Posterior vena cava (tissue), 2 donors: ENCODE results near the gene KIAA1958. TPM values are rescaled to one million over a fixed set of nuclear protein-coding genes. Genes with fewer than 3 reads are reported as not detected.
"Not testable (repeated sequence)": the region's sequence is repeated elsewhere in the genome, so short reads cannot be mapped to it uniquely, and the experiment has no call there.

Experiments used
- DNase-seq: peaks from one replicate; pipeline ENCODE4 v3.0.0-alpha.2; 2020; ENCODE audit warnings: low spot score
- intact Hi-C, 2 donors: fragments of 100-400 bp; cut with DNase I; formaldehyde crosslinking; loops; one replicate each; pipeline versions ENCODE4 v1.14.1 to v1.14.2; 2022 to 2023
- total RNA-seq, 2 donors: library from RNA; stranded (reverse); fragmentation: NEBNext Ultra II Directional; extraction: Animal tissue kit (Norgen Biotek cat#: 25700); gene quantifications; one replicate each; pipeline ENCODE4 v1.2.1, GENCODE V29; 2021
- donor health status: DM: yes; HTN: yes; CAD: no.
- donor health status: DM: yes; HTN: yes; CAD: no.

Gene KIAA1958
- total RNA-seq, 2 donors from 2014 or later: 4.5 to 5.8 TPM

DNA sequence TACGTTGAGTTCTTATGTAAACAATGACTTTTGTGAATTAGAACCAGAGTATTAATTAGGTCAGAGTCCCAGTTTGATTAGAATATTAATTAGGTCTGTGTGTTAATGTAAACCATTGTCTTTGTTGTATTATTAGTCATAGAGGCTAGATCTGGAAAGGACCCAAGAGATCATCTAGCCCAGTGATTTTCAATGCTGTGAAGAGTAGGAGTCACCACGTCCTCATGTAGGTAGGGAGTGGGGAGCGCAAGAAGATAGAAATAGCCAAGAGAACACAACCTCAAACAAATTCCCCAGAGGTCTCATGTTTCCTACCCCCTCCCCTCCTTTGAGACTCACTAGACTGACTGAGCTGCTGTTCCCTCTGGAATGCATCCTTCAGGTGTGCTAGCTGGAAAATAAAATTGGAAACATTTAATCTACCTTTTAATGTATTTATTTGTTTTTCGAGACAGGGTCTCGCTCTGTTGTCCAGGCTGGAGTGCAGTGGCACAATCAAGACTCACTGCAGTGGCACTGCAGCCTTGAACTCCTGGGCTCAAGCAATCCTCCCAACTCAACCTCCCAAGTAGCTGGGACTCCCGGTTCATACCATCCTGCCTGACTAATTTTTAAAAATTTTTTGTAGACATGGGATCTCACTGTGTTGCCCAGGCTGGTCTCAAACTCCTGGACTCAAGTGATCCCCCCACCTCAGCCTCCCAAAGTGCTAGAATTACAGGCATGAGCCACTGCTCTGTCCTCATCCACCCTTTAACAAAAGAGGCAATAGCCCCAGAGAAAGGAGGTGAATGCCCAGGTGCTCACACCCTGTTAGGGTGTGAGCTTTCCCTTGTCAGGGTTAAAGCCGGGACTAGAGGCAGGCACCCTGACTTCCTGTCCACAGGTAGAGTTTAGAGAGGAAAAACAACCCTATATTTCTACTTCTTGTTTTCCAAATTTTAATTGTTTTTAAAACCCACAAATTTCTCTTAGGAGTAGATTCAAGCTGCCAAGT is 138.4 kb downstream of the KIAA1958 start:
- DNase-seq: no peak
- intact Hi-C loops: no loop called here

DNA sequence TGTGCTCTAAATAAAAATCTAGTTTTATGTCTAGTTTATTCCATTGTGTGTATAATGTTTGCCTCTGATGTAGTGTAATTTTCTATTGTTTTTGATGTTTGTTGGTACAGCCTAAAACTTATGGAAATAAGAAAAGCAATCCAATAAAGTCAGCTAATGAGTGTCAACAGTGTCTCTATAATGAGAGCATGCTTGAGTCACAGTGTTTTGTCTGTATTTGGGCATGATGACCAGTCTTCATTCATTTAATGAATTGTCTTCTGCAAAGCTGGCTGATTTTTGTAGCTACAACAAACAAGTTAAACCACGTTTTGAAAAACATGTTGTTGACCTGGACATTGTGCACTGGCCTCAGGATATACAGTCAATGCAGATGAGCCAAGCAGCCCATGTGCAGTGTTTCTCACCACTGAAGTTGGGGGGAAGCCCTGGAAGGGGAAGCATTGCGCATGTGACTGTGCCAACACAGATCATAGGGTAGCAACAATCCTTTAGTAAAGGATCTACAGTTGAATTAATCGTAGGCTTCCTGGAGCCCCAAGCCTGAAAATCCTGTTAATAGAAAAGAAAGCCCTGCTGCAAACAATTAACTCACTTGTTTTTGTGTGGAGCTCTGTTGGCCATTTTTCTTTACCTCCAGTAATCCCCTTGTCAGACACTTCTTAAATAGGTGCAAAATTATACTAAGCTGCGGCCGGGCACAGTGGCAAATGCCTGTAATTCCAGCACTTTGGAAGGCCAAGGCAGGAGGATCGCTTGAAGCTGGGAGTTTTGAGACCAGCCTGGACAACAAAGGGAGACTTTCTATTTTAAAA is 143.3 kb downstream of the KIAA1958 start:
- no peak for DNase-seq
- intact Hi-C loops: no loop called here

DNA sequence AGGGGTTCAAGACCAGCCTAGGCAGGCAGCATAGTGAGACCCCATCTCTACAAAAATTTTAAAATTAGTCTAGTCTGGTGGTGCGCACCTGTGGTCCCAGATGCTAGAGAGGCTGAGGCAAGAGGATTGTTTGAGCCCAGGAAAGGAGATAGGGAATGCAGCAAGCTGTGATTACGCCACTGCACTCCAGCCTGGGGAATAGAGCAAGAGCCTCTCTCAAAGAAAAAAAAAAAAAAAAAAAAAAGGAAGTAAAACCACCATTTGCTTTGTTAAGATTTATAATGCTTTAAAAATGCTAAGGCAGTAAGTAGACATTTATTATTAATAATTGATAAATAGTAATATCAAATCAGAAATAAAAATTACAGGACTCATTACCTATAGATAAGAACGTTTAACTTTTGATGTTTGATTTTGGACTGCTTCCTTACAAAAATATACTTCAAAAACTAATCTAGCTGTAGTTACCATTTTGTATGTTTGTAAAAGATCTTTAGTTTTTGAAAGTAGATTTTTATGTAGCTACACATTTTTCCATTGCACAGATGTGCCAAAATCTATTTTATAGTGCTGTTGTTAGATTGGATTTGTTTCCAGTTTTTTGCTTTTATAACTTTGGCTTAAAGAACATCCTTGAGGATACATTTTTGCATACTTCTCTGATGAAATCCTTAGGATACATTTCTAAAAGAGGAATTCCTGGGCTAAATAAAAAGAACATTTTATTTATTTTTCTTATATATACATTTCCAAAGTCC is 144.9 kb downstream of the KIAA1958 start:
- DNase-seq: no peak
- intact Hi-C loops: no loop called here

DNA sequence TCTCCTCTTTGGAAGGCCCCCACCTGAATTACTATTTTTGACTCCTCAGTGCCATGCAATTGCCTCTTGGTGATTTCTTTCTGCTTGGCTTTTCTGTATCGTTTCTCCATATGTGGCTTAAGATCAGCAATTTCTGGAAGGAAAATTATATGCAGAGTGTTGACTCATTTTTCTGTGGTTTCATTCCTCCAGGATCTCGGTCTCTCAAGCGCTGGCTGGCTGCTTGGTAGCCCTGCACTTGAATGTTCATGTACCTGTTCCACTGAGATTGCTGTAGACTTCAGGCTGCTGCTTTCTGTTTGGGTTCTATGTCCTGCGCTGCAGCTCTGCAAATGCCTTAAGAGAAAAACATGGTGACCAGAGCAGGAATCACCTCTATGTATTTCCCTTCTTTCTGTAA is 153.7 kb downstream of the KIAA1958 start:
- DNase-seq: no peak
- intact Hi-C loops: no loop called here

DNA sequence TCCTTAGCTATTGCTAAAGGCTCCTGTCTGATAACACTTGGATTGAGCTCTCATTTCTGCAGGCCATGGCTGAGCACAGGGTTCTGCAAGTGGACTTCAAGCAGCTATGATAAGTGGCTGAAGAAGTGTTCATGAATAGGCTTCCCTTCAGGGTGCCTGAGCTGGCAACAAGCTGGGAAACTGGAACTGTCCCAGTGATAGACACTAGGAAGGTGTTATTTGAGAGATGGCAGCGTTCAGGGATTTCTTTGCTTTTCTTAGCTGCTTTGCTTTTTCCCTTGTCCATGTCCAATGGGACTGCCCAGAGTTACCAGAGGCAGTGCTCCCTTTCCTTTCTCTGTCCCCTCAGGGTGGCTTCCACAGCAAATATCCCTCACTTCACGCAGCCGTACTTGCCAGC is 155.5 kb downstream of the KIAA1958 start:
- no peak for DNase-seq
- intact Hi-C loops: no loop called here

DNA sequence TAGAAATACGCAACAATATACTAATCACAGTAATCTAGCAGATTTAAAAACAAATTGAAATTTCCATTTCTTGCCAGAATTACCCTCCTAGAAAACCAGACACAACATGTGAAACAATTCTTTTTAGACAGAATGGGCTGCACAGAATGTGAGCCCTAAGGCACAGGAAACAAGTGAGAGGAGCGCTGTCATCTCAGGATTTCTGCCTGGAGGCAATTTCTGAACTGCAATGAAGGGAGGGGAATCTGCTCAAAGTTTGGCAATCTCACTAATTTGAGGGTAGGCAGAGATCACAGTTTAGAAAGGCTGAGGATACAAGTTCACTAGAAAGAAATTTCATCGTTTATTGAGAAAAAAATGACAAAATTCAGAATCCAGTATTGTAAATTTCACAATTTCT is 161.0 kb downstream of the KIAA1958 start:
- no peak for DNase-seq
- intact Hi-C loops: no loop called here

DNA sequence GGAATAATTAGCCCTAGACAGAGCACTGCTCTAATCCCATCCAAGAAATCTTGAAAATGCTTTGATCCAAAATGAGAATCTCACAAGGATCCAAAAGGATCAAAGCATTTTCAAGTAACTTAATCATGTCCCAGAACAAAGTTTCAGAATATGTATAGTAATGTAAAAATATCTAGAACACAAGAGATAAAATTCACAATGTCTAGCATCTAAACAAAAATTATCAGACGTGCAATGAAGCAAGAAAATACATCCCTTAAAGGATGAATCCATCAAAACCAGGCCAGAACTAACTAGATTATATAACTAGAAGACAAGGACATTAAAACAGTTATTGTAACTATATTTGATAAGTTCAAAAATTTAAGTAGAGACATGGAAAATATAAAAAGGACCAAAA is 162.0 kb downstream of the KIAA1958 start:
- DNase-seq: no peak
- intact Hi-C loops: no loop called here

DNA sequence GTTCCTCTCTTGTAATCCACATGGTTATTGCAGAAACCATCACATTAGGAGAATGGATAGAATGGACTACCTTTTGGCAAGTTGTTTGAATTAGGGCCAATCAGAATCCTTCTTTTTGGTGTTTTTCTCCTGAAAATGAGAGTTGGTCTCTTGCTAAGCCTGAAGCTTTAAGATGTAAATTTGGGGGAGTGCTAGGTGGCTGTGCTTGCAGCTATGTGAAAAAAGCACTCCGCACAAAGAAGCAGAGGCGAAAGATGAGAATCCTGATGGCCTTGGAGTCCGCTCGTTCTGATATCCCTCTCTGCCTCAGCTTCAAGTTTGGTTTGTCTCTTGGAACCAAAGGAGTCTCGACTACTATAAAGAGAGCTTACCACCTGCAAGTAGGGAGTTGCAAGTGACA is 167.7 kb downstream of the KIAA1958 start:
- intact Hi-C loops: no loop called here

DNA sequence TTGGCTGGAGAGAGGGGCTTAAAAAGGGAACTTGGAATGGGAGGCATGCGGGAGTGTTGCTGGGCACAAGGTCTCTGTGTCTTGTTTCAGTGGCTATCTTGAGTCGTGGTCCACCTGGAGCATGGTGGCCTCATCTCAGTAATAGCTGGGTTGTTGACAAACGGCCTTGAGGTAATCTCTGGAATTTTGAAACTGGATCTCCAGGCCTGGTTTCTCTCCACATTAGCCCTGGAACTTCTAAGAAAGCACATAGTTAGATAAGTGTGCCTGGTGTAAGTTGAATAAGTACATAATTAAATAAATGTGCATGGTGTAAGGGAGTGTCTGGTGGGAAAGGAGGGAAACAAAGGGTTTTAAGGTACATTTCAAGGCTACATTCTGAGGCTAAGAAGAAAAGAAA is 169.0 kb downstream of the KIAA1958 start:
- intact Hi-C loops: no loop called here
- DNase-seq: no peak

More for the DNA sequence above, 167.7 kb downstream of the KIAA1958 start:
- DNase-seq: no peak

DNA sequence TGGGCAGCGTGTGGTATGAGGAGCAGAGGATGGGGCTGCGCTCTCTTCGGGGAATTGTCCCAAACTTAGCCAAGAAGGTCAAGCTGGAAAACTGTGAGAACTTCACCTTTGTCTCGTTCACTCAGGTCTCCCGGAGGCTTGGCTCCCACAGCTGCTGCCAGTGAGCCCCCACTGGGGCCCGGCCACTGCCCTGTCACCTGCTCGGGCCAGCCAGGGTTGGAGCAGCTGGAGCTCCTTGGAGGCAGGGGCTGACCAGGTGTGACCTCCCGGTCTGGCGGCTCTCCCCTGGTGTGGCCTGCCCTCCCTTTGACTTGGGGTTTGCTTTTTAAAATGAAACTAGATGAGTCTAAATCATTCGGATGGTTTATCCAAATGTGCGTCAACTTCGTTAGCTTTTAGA is 173.3 kb downstream of the KIAA1958 start:
- intact Hi-C loops: no loop called here

DNA sequence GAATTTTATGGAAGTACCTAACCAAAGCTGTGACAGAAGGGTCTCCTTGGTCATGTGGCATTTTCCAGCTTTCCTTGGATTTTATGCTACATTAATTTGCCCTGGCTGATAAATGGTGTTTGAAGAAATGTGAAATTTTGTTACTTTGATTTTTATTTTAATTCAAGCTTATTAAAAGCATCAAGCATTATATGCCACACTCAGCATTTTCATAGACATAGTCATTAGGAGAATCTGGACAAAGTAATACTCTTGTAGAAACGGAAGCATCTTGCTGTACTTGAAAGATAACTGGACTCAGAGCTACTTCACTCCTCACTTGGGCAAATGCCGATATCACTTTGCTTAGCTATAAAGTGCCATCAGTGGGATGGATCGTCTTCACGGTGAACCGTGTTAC is 177.1 kb downstream of the KIAA1958 start:
- intact Hi-C loops: no loop called here
- DNase-seq: no peak

More for the DNA sequence above, 173.3 kb downstream of the KIAA1958 start:
- no peak for DNase-seq

DNA sequence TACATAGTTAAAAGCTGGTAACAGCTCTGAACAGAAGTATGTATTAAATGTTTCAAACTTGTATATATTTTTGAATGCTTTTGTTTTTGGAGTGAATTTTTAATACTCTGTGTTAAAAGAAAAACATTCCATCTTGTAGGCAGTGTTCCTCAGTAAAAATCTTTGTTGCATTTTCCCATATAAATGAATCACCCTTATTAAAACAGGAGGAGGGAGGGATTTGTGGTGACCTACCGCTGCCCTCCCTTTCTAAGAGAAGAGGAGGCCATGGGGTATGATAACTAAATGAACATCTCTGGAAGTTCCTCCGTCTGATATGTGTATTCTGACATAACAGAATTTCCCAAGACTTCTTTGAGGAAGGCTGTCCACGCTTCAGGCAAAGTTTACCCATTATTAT is 177.9 kb downstream of the KIAA1958 start:
- intact Hi-C loops: no loop called here
- no peak for DNase-seq

DNA sequence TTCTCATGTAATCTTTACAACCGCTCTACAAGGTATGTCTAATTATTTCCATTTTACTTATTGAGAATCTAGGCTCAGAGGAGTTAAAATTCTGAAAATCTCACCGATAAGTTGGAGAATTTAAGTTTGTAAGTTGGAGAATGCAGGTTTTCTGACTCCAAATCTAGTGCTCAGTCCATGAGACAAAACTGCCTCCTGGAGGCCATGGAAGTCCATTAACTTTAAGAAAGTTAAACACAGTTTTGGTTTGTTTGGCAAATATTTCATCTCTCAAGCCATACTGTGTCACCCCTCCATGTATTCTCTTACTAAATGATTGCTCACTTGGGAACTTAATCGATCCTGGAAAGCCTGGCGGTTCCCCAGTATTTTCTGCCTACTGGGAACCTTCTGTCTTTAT is 178.7 kb downstream of the KIAA1958 start:
- intact Hi-C loops: no loop called here
- no peak for DNase-seq

DNA sequence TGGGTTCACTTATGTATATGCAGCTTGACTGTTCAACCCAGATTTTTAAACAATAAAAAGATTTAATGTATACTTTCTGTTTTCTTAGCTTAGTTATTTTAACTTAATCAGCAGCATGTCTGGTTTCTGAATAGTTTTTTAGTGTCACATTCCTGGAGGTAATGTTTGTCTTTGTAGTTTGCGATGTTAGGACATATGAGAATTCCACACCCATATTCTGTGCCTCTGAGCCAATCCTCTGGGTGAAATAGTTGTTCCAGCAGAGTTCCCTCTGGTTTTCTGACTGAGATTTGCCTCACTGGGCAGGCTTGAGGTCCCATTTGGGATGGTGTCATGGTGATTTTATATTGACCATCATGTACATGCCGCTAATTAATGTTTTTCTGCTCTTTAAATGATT is 182.7 kb downstream of the KIAA1958 start:
- DNase-seq: no peak

DNA sequence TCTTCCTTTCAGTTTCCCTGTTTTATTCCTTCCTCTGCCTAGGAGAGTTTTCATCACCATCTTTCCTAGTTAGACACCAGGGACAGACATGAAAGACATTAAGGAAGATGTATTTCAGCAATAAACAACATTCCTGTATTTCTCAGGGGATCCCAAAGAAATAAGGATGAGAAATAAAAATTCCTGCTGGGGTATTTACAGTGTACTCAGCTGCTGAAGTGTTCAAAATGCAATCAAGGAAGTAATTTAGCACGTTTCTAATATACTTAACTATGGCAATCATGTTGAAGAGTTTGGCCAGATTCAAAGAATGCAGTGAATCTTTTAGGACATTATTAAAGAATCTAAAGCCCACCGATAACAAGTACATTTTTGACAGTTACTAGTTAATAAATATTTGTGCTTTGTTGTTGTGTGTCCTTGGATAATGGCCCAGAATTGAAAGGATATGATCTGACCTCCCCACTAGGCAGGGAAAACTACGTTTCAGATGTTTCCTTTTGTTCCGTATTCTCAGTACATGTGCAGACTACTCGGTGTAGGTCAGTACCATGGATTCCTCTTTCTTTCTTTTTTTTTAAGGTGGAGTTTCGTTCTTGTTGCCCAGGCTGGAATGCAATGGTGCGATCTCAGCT is 184.5 kb downstream of the KIAA1958 start:
- intact Hi-C loops: no loop called here
- no peak for DNase-seq

More for the DNA sequence above, 182.7 kb downstream of the KIAA1958 start:
- intact Hi-C loops: no loop called here

DNA sequence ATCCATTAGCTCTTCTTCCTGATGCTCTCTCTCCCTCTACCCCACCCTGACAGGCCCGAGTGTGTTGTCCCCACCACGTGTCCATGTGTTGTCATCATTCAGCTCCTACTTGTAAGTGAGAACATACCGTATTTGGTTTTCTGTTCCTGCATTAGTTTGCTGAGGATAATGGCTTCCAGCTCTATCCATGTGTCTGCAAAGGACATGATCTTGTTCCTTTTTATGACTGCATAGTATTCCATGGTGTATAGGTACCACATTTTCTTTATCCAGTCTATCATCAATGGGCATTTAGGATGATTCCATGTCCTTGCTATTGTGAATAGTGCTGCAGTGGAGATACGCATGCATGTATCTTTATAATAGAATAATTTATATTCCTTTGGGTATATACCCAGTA is 186.6 kb downstream of the KIAA1958 start:
- intact Hi-C loops, DNase-seq: not testable (repeated sequence)

DNA sequence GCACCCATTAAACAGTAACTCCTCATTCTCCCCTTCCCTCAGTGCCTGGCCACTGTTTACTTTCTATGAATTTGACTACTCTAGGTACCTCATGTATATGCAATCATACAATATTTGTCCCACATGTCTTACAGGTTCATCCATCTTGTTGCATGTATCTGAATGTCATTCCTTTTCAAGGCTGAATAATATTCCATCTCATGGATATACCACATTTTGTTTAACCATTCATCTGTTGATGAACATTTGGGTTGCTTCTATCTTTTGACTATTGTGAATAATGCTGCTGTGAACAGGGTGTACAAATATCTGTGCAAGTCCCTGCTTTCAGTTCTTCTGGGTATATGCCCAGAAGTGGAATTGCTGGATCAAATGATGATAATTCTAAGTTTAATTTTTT is 190.4 kb downstream of the KIAA1958 start:
- DNase-seq: no peak
- intact Hi-C loops: no loop called here

DNA sequence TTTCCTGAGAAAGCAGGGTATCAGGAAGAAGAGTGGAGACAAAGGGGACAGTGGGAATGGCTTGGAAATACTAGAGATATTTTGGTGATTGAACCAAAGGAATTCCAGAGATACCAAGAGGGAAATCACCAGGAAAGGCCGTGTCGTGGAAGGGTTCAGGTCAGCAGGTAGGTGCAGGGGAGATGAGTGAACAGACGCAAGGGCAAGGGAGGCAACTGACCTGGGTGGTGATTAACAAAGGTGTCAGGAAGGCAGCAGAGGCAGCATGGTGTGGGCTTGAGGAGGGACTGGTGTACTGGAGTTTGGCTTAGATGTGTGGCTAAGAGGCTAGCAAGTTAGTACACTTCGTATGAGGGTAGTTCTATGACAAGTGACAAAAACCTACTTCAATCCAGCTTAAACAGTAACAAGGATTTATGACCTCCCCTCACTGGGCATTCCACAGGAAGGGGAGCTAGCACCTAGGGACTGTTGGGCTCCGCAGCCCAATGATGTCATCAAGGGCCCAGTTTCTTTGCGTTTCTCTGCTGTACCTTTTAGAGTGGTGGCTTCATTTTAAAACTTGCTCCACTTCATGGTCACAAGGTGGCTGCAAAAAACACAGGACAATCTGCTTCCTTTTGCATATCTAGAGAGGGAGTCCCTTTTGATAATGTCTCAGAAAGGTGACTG is 194.2 kb downstream of the KIAA1958 start:
- DNase-seq: no peak

More for the DNA sequence above, 194.2 kb downstream of the KIAA1958 start:
- intact Hi-C loops: no loop called here
